CD8-positive, alpha-beta memory T cell (primary cell): ENCODE results near the gene TRPC5OS. TPM values are rescaled to one million over a fixed set of nuclear protein-coding genes. Genes with fewer than 3 reads are reported as not detected.

ENCODE experiments used
- CTCF ChIA-PET: fragments of 350-600 bp; sonication (Branson Sonifier 250); formaldehyde crosslinking; loops from one replicate; lab custom pipeline; 2021; ENCODE audit warnings: antibody characterized with exemption; lab: Charles Lee
- POLR2A ChIA-PET: fragments of 350-600 bp; sonication (Branson Sonifier 250); formaldehyde crosslinking; loops from one replicate; lab custom pipeline; 2021; ENCODE audit warnings: antibody characterized with exemption; lab: Charles Lee
- DNase-seq, 5 donors: peaks; one replicate each; pipeline versions ENCODE4 v3.0.0 to v3.0.0-alpha.2; 2020 to 2022; ENCODE audit warnings: mixed read lengths in 1 of 5
- H3K27ac ChIP-seq: one replicate; pipeline ENCODE4 v1.7.0; 2013; ENCODE audit warnings: low read depth, mild to moderate bottlenecking, low read length, moderate library complexity
- H3K27me3 ChIP-seq: 2 replicates; pipeline ENCODE4 v1.7.0; 2013; ENCODE audit warnings: low read length, mild to moderate bottlenecking; ENCODE audit not compliant: insufficient read depth, poor library complexity, severe bottlenecking
- H3K36me3 ChIP-seq: 2 replicates; pipeline ENCODE4 v1.7.0; 2013; ENCODE audit warnings: mild to moderate bottlenecking, low read length, moderate library complexity; ENCODE audit not compliant: insufficient read depth
- H3K4me1 ChIP-seq: 2 replicates; pipeline ENCODE4 v1.7.0; 2013; ENCODE audit warnings: mild to moderate bottlenecking, low read length, moderate library complexity; ENCODE audit not compliant: insufficient read depth
- H3K4me3 ChIP-seq: 2 replicates; pipeline ENCODE4 v1.7.0; 2013; ENCODE audit warnings: mild to moderate bottlenecking, low read length
- H3K9me3 ChIP-seq: 2 replicates; pipeline ENCODE4 v1.7.0; 2013; ENCODE audit warnings: mild to moderate bottlenecking, low read length
- H3K27ac Mint-ChIP-seq, 8 donors: one replicate each; pipeline ENCODE4 v1.8.0; 2020 to 2021; ENCODE audit warnings: mixed read lengths in 8 of 8, mild to moderate bottlenecking in 6 of 8, inconsistent platforms in 3 of 8, moderate library complexity in 3 of 8
- H3K27me3 Mint-ChIP-seq, 2 donors: one replicate each; pipeline ENCODE4 v1.8.0; 2020 to 2021; ENCODE audit warnings: mixed read lengths in 2 of 2, mild to moderate bottlenecking in 1 of 2, moderate library complexity in 1 of 2
- H3K36me3 Mint-ChIP-seq, 3 donors: one replicate each; pipeline ENCODE4 v1.8.0; 2020 to 2021; ENCODE audit warnings: mixed read lengths in 3 of 3, inconsistent platforms in 1 of 3, mild to moderate bottlenecking in 1 of 3
- H3K4me1 Mint-ChIP-seq, 3 donors: one replicate each; pipeline ENCODE4 v1.8.0; 2020 to 2021; ENCODE audit warnings: mixed read lengths in 3 of 3, inconsistent platforms in 1 of 3, mild to moderate bottlenecking in 1 of 3
- H3K4me3 Mint-ChIP-seq, 7 donors: one replicate each; pipeline ENCODE4 v1.8.0; 2020 to 2021; ENCODE audit warnings: mixed read lengths in 7 of 7, mild to moderate bottlenecking in 6 of 7, moderate library complexity in 4 of 7, inconsistent platforms in 2 of 7
- H3K9me3 Mint-ChIP-seq, 5 donors: one replicate each; pipeline ENCODE4 v1.8.0; 2020 to 2022; ENCODE audit warnings: mixed read lengths in 5 of 5, mild to moderate bottlenecking in 3 of 5, moderate library complexity in 2 of 5, inconsistent platforms in 1 of 5
- polyA plus RNA-seq: library from polyadenylated mRNA; unstranded; fragments of 300-500 nt; fragmentation: Illumina TruSeq; gene quantifications from one replicate; pipeline ENCODE4 v1.2.3, GENCODE V29; 2021
- total RNA-seq, 2 experiments: library from RNA; stranded (reverse); gene quantifications; one replicate each; pipeline ENCODE4 v1.2.3, GENCODE V29; 2021

The TRPC5OS gene
- total and polyA plus RNA-seq, 3 experiments from 2014 or later: not detected

DNA sequence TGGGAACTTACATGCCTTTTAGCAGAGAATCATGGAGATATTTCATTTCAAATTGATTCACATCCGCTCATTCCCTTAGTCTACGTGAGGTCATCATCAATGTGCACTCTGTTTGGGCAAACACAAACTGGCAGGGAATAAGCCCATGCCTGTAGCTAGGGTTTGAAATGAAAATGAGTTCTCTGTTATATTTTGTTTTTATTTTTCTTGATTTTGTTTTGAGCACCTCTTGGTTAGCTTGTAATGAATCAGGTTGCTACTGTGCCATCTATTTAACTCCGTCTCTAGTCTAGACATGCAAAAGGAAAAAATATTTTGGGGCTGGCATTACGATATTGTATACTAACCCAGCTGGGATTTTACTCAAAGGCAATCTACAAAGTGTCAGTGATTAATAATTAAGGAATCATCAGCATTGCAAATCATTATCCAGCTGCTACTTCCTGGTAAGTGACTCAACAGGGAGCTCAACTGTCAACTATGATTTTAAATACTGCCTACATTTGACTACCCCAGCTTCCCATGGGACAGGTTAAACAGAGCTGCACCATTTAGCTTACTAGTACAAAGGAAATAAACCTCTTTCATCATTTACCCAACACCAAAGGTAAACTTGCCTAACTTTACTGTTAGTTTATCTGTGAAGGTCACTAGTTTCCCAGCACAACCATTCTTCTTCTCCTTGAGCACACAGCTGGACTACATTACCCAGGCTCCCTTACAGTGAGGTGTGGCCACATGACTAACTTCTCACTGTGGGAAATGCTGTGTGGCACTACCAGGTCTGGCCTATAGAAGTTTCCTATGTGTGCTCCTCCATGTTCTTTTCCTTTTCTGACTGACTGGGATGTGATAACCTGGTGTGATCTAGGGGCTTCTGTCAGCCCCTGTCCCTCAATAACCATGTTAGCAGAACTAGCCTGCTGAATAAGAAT is 21.2 kb upstream of the TRPC5OS start:
- Histone ChIP-seq H3K27ac (no peak overlapping the region), H3K36me3 (no peaks in the 10 kb centered on the region), H3K4me1 (no peaks in the 10 kb centered on the region), H3K4me3 (no peak overlapping the region), H3K9me3 (no peaks in the 10 kb centered on the region), H3K27me3 (no peaks in the 10 kb centered on the region)
- Mint-ChIP-seq H3K4me1 (no peaks in the 10 kb centered on the region), H3K9me3 (no peaks in the 10 kb centered on the region), H3K27me3 (no peaks in the 10 kb centered on the region), H3K27ac (peak overlapping the region in 1 of 8 donors; percentile 29), H3K36me3 (no peaks in the 10 kb centered on the region), H3K4me3 (no peak overlapping the region)
- no peak for DNase-seq
- ChIA-PET CTCF (interaction anchor here (1.3 kb wide), 1 partner anchor 10 kb away, joined by 3 read pairs; no protein-coding TSS in a partner anchor), POLR2A (no interaction called here)

DNA sequence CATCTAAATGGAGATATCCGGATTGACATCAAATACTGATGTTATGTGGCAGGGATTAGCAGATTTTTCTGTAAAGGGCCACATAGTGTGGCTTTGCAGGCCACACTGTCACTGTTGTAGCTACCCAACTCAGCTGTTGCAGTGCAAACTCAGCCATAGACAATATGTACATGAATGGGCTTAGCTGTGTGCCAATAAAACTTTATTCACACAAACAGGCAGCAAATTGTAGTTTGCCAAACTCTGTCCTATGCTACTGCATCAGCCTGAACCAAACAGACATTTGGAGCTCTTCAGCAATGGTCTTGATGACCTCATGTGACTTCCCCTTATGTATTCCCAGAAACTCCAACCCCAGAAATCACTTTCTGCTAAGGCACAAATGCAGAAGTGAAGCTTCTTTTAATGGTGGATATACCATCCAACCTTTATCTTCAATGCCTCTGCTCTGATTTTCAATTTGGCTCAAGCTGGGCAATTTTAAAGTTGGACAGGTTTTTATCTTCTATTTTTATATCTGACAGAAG is 18.4 kb upstream of the TRPC5OS start:
- Mint-ChIP-seq H3K9me3 (no peaks in the 10 kb centered on the region), H3K4me1 (no peaks in the 10 kb centered on the region), H3K4me3 (no peak overlapping the region), H3K36me3 (no peaks in the 10 kb centered on the region), H3K27me3 (no peaks in the 10 kb centered on the region), H3K27ac (no peak overlapping the region)
- no peaks in the 10 kb centered on the region for H3K9me3 ChIP-seq
- no peaks in the 10 kb centered on the region for H3K27me3 ChIP-seq
- no peak overlapping the region for H3K4me3 ChIP-seq
- DNase-seq: no peak
- CTCF ChIA-PET: no interaction called here
- H3K4me1 ChIP-seq: no peaks in the 10 kb centered on the region
- H3K27ac ChIP-seq: no peak overlapping the region
- H3K36me3 ChIP-seq: no peaks in the 10 kb centered on the region
- POLR2A ChIA-PET: no interaction called here

DNA sequence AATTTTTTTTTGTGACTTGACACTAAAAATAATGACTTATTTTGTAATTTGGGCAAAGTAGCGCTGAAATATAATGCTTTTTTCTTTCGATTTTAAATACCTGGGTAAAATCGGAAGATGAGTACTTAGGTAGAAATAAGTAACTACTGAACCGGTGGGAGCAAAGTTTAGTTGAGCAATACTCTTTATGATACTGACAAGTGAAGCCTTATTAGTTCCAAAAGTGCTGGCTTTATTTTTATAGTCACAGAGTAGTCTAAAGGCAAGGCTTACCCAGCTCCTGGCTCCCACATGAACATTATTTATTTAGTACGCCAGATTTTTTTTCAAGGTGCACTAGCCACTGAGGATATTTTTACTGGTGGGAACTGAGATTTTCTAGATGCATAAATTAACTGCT is 14.4 kb upstream of the TRPC5OS start:
- no peaks in the 10 kb centered on the region for H3K9me3 Mint-ChIP-seq
- CTCF ChIA-PET: no interaction called here

DNA sequence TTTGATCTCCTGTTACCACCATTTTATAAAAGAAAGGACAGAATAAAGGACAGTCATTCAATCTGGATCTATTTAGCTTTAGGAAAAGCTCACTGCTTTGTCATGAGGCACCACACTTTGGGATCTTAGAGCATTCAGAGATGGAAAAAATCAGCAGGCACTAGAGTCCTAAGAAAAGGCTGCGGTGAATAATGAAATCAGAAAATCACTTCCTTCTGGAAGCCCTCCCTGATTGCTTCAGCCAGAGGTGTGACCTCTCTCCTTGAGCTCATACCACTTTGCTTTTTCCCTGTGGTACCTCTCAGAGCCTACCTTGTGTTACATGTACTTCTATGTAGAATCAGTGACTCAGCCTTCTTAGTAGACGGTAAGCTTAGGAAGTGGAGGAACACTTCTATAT is 8.7 kb upstream of the TRPC5OS start:
- Mint-ChIP-seq H3K27ac (no peak overlapping the region), H3K36me3 (no peaks in the 10 kb centered on the region), H3K27me3 (peaks cover 12 to 18% of the 10 kb centered on the region in 2 donors), H3K9me3 (peaks cover 0 to 2% (median 0%) of the 10 kb centered on the region in 5 donors), H3K4me3 (no peak overlapping the region), H3K4me1 (no peaks in the 10 kb centered on the region)
- no peak for DNase-seq
- H3K4me3 ChIP-seq: no peak overlapping the region
- H3K27ac ChIP-seq: no peak overlapping the region
- POLR2A ChIA-PET: no interaction called here
- CTCF ChIA-PET: no interaction called here
- H3K9me3 ChIP-seq: no peaks in the 10 kb centered on the region
- no peaks in the 10 kb centered on the region for H3K36me3 ChIP-seq
- no peaks in the 10 kb centered on the region for H3K4me1 ChIP-seq
- H3K27me3 ChIP-seq: no peaks in the 10 kb centered on the region

More for the DNA sequence above, 14.4 kb upstream of the TRPC5OS start:
- Histone ChIP-seq H3K4me1 (no peaks in the 10 kb centered on the region), H3K27ac (no peak overlapping the region), H3K9me3 (no peaks in the 10 kb centered on the region), H3K36me3 (no peaks in the 10 kb centered on the region), H3K27me3 (no peaks in the 10 kb centered on the region), H3K4me3 (no peak overlapping the region)
- POLR2A ChIA-PET: no interaction called here
- Mint-ChIP-seq H3K4me1 (no peaks in the 10 kb centered on the region), H3K27me3 (peaks cover 2 to 10% of the 10 kb centered on the region in 2 donors), H3K27ac (no peak overlapping the region), H3K4me3 (no peak overlapping the region), H3K36me3 (no peaks in the 10 kb centered on the region)
- no peak for DNase-seq

DNA sequence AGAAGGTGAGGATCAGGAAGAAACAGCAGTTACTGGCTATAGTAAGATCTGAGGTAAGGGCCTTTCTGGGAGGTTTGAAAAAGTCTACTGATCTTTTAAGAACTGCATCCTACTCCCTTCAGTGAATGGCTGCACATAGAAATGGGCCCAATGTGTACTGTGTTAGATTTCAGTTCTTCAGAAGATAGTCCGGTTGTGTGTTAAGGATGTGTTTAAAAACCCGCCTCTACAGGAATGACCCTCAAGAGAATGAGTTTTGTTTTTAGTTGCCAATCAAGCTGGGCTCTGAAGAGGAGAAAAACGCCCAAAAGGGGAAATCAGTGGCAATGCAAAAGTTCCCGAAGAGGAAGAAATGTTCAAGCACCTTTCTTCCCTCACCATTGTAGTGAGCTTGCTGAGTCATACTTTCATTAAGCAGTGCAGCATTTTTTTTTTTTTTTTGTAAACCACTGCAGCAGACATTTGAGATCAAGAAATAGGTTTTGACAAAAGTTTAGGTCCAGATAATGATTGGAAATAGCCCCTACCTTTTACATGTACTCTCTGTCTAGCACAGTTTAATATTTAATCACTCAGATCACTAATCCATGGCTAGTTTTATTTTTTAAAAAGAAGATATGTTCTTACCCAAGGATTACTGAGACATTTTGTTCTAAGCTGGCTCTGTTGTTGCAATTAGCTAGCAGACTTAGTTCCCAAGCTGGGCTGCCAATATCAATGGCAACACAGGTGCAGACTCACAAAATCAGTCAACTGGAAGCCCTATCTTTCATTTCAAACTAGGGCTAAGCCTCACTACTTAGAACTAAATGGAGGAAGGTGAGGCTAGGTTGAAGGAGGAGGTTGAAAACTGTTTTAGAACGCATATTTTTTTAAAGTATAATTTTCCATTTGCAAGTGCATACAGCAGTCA is 7.0 kb upstream of the TRPC5OS start:
- H3K27me3 ChIP-seq: no peaks in the 10 kb centered on the region
- H3K27ac Mint-ChIP-seq: no peak overlapping the region
- no peak overlapping the region for H3K4me3 Mint-ChIP-seq
- no peak overlapping the region for H3K4me3 ChIP-seq
- H3K36me3 ChIP-seq: no peaks in the 10 kb centered on the region
- H3K36me3 Mint-ChIP-seq: no peaks in the 10 kb centered on the region
- H3K27me3 Mint-ChIP-seq: peaks cover 13 to 18% of the 10 kb centered on the region in 2 donors
- no peaks in the 10 kb centered on the region for H3K4me1 Mint-ChIP-seq
- no peak for DNase-seq
- ChIA-PET CTCF (no interaction called here), POLR2A (no interaction called here)
- peaks cover 0 to 2% (median 0%) of the 10 kb centered on the region in 5 donors for H3K9me3 Mint-ChIP-seq
- H3K9me3 ChIP-seq: no peaks in the 10 kb centered on the region
- no peaks in the 10 kb centered on the region for H3K4me1 ChIP-seq
- H3K27ac ChIP-seq: no peak overlapping the region

DNA sequence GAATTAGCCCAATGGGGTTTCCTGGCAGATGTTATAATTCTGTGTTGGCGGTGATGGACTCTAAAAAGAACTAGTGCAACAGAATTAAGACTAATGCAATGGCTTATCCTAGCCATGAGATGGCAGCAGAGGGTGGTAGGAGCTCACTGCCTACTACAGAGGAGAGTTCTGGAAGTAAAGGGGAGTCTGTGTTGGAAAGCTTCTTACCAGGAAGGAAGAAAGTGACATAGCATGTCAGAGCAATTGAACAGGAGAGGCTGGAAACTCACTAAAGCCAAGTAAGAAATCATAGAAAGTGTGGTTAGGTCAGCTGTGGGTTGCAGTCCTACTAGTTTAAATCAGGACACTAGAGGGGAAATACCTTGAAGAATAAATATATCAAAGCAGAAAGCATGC is 6.3 kb upstream of the TRPC5OS start:
- Mint-ChIP-seq H3K27me3 (peaks cover 11 to 18% of the 10 kb centered on the region in 2 donors), H3K9me3 (peaks cover 0 to 2% (median 0%) of the 10 kb centered on the region in 5 donors), H3K4me3 (no peak overlapping the region), H3K36me3 (no peaks in the 10 kb centered on the region), H3K4me1 (no peaks in the 10 kb centered on the region), H3K27ac (peak overlapping the region in 1 of 8 donors; percentile 0)
- Histone ChIP-seq H3K4me1 (no peaks in the 10 kb centered on the region), H3K4me3 (no peak overlapping the region), H3K36me3 (no peaks in the 10 kb centered on the region), H3K27ac (no peak overlapping the region), H3K9me3 (no peaks in the 10 kb centered on the region), H3K27me3 (no peaks in the 10 kb centered on the region)
- POLR2A ChIA-PET: no interaction called here
- DNase-seq: no peak
- CTCF ChIA-PET: no interaction called here

DNA sequence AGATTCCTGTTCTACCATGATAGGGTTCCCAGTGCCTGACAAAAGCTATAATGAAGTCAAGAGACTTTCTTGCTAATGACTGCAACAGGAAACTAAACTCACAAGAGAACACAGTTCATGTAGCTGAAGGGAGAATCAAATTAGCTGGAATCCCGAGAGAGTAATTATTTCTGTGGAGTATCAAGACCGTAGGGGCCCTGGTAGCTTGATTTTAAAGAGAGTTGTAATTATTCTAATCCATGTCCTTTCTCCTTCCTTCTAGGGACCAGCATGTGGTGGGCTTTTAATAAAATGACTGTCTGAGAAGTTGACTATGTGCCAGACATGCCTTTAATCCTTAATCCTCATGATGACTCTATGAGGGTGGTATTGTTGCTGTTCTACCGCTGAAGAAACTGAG is 1.7 kb upstream of the TRPC5OS start:
- peaks cover 0 to 9% of the 10 kb centered on the region in 2 donors for H3K27me3 Mint-ChIP-seq
- Histone ChIP-seq H3K9me3 (no peaks in the 10 kb centered on the region), H3K27me3 (no peaks in the 10 kb centered on the region), H3K4me3 (no peak overlapping the region), H3K4me1 (no peaks in the 10 kb centered on the region), H3K36me3 (no peaks in the 10 kb centered on the region), H3K27ac (no peak overlapping the region)
- CTCF ChIA-PET: no interaction called here
- POLR2A ChIA-PET: no interaction called here
- no peaks in the 10 kb centered on the region for H3K9me3 Mint-ChIP-seq
- DNase-seq: no peak
- no peaks in the 10 kb centered on the region for H3K36me3 Mint-ChIP-seq
- H3K4me3 Mint-ChIP-seq: no peak overlapping the region
- H3K27ac Mint-ChIP-seq: no peak overlapping the region
- no peaks in the 10 kb centered on the region for H3K4me1 Mint-ChIP-seq

DNA sequence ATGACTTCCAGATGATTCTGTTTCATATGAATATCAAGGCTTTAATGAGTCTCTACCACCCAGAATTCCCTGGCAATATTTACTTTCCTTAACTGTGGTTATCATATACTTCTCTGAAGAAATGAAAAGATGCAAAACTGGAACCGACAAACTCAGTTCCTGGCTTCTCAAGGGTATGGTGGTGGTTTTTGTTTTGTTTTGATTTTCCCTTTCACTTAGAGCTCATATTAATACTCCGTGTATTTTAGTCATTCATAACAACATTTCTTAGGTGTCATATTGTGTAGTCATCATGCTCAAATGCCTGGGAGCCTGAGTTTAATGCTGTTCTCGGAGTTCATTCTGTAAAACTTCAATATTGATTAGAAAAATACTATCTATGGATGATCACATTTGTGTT is 665 bp downstream of the TRPC5OS start:
- H3K27me3 Mint-ChIP-seq: peaks cover 0 to 7% of the 10 kb centered on the region in 2 donors
- no peak for DNase-seq

More for the DNA sequence above, 665 bp downstream of the TRPC5OS start:
- Histone ChIP-seq H3K27ac (no peak overlapping the region), H3K36me3 (no peaks in the 10 kb centered on the region), H3K27me3 (no peaks in the 10 kb centered on the region), H3K9me3 (no peaks in the 10 kb centered on the region), H3K4me1 (no peaks in the 10 kb centered on the region), H3K4me3 (no peak overlapping the region)
- Mint-ChIP-seq H3K4me3 (no peak overlapping the region), H3K36me3 (no peaks in the 10 kb centered on the region), H3K27ac (no peak overlapping the region), H3K9me3 (no peaks in the 10 kb centered on the region), H3K4me1 (no peaks in the 10 kb centered on the region)
- ChIA-PET POLR2A (no interaction called here), CTCF (no interaction called here)
